Activated CD8-positive, alpha-beta T cell treated with anti-CD3 and anti-CD28 coated beads for 36 hours (primary cell): ENCODE results near the gene EPC2. TPM values are rescaled to one million over a fixed set of nuclear protein-coding genes. Genes with fewer than 3 reads are reported as not detected.

Experiments
- ATAC-seq: fragments of 200-7000 bp; cut with Tn5 transposase; one replicate; pipeline ENCODE4 v1.10.0; 2021; ENCODE audit warnings: mild to moderate bottlenecking, moderate library complexity
- CTCF ChIA-PET: fragments of 350-600 bp; sonication (Branson Sonifier 250); formaldehyde crosslinking; loops from one replicate; lab custom pipeline; 2021; ENCODE audit warnings: antibody characterized with exemption; lab: Charles Lee
- POLR2A ChIA-PET: fragments of 350-600 bp; sonication (Branson Sonifier 250); formaldehyde crosslinking; loops from one replicate; lab custom pipeline; 2021; ENCODE audit warnings: antibody characterized with exemption; lab: Charles Lee
- DNase-seq: peaks from one replicate; pipeline ENCODE4 v3.0.0-alpha.2; 2020
- H3K27ac Mint-ChIP-seq: one replicate; pipeline ENCODE4 v1.8.0; 2021; ENCODE audit warnings: mild to moderate bottlenecking, mixed read lengths
- H3K27me3 Mint-ChIP-seq: one replicate; pipeline ENCODE4 v1.8.0; 2021; ENCODE audit warnings: mixed read lengths
- H3K36me3 Mint-ChIP-seq: one replicate; pipeline ENCODE4 v1.8.0; 2021; ENCODE audit warnings: low read depth, mixed read lengths
- H3K4me1 Mint-ChIP-seq: one replicate; pipeline ENCODE4 v1.8.0; 2021; ENCODE audit warnings: low read depth, mixed read lengths
- H3K4me3 Mint-ChIP-seq: one replicate; pipeline ENCODE4 v1.8.0; 2021; ENCODE audit warnings: mild to moderate bottlenecking, moderate library complexity, mixed read lengths
- H3K9me3 Mint-ChIP-seq: one replicate; pipeline ENCODE4 v1.8.0; 2021; ENCODE audit warnings: mixed read lengths
- intact Hi-C: fragments of 100-400 bp; cut with micrococcal nuclease; formaldehyde crosslinking; loops from one replicate; pipeline ENCODE4 v1.10.0; 2022
- total RNA-seq, 2 experiments: library from RNA; stranded (reverse); gene quantifications; one replicate each; pipeline ENCODE4 v1.2.3, GENCODE V29; 2021
- TF ChIP-seq, protein P1 (sequence below): fragments of 200-600 bp; IDR thresholded peaks from one replicate; pipeline ENCODE4 v1.8.0; 2022; ENCODE audit warnings: antibody characterized with exemption, mild to moderate bottlenecking

The EPC2 gene
- total RNA-seq, 2 experiments from 2014 or later, result 19.3 to 20.0 TPM

DNA sequence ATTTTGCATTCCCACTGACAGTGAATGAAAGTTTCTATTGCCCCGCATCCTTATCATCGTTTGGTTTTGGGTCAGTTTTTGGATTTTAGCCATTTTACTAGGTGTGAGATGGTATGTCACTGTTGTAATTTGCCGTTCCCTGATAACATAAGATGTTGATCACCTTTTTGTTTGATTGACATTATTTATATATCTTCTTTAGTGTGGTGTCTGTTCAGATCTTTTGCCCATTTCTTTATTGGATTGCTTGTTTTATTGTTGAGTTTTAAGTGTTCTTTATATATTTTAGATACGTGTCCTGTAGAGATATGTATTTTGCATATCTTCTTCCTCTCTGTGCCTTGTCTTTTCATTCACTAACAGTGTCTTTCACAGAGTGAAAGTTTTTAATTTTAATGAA, 55.3 kb downstream of the EPC2 start:
- H3K4me1 Mint-ChIP-seq, result peaks cover 21% of the 10 kb centered on the region
- ATAC-seq, result no peak
- intact Hi-C loops, result no loop called here
- peaks cover 79% of the 10 kb centered on the region for H3K36me3 Mint-ChIP-seq
- TF ChIP-seq, protein P1, sequence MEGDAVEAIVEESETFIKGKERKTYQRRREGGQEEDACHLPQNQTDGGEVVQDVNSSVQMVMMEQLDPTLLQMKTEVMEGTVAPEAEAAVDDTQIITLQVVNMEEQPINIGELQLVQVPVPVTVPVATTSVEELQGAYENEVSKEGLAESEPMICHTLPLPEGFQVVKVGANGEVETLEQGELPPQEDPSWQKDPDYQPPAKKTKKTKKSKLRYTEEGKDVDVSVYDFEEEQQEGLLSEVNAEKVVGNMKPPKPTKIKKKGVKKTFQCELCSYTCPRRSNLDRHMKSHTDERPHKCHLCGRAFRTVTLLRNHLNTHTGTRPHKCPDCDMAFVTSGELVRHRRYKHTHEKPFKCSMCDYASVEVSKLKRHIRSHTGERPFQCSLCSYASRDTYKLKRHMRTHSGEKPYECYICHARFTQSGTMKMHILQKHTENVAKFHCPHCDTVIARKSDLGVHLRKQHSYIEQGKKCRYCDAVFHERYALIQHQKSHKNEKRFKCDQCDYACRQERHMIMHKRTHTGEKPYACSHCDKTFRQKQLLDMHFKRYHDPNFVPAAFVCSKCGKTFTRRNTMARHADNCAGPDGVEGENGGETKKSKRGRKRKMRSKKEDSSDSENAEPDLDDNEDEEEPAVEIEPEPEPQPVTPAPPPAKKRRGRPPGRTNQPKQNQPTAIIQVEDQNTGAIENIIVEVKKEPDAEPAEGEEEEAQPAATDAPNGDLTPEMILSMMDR, result no peak
- CTCF ChIA-PET, result interaction anchor here (1.4 kb wide), 1 partner anchor 9 kb away, joined by 3 read pairs; no protein-coding TSS in a partner anchor
- H3K9me3 Mint-ChIP-seq, result peaks cover 22% of the 10 kb centered on the region
- no peak overlapping the region for H3K4me3 Mint-ChIP-seq
- H3K27me3 Mint-ChIP-seq, result no peaks in the 10 kb centered on the region
- no peak overlapping the region for H3K27ac Mint-ChIP-seq
- POLR2A ChIA-PET, result interaction anchor here (0.6 kb wide), 1 partner anchor 15 kb away, joined by 3 read pairs; no protein-coding TSS in a partner anchor
- no peak for DNase-seq

DNA sequence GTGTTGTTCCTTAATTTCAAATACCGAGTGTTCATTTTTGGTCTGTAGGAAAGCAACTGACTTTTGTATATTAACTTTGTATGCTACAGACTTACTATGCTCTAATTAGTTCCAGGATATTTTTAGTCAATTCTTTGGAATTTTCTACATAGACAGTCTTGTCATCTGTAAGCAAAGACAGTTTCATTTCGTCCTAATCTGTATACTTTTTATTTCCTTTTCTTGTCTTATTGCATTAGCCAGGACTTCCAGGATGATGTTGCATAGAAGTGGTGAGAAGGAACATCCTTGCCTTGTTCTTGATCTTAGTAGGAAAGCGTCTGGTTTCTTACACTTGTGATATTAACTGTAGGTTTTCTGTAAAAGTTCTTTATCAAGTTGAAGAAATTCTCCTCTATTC, 56.5 kb downstream of the EPC2 start:
- ATAC-seq (no peak), DNase-seq (no peak)
- intact Hi-C loops, result no loop called here
- Mint-ChIP-seq H3K4me3 (no peak overlapping the region), H3K4me1 (peaks cover 21% of the 10 kb centered on the region), H3K9me3 (peaks cover 24% of the 10 kb centered on the region), H3K36me3 (peaks cover 79% of the 10 kb centered on the region), H3K27me3 (no peaks in the 10 kb centered on the region), H3K27ac (no peak overlapping the region)
- TF ChIP-seq, protein P1, result no peak
- ChIA-PET POLR2A (no interaction called here), CTCF (interaction anchor here (0.7 to 1.4 kb wide), 2 partner anchors 10 to 23 kb away, joined by 3 read pairs; no protein-coding TSS in a partner anchor)

DNA sequence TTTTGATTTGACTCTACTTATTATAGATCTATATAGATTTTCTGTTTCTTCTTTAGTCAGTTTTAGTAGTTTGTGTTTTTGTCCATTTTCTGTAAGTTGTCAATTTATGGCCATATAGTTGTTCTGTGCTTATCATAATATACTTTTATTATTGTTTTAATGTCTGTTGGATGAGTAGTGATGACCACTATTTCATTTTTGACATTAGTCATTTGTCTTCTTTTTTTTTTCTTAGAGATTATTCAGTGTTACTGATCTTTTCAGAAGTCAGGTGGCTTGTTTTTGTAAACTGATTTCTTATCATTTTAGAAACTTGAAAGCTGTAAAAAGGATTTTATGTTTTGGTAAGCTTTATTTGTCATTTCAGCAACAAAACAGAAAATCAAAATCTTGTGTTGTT, 57.3 kb downstream of the EPC2 start:
- DNase-seq (no peak), ATAC-seq (no peak)
- Mint-ChIP-seq H3K4me1 (peaks cover 21% of the 10 kb centered on the region), H3K9me3 (peaks cover 31% of the 10 kb centered on the region), H3K27ac (peak overlapping the region; percentile 36), H3K36me3 (peaks cover 83% of the 10 kb centered on the region), H3K4me3 (no peak overlapping the region), H3K27me3 (no peaks in the 10 kb centered on the region)
- CTCF ChIA-PET, result interaction anchor here (2.0 kb wide), 1 partner anchor 11 kb away, joined by 6 read pairs; no protein-coding TSS in a partner anchor
- TF ChIP-seq, protein P1, result no peak
- POLR2A ChIA-PET, result no interaction called here
- intact Hi-C loops, result no loop called here

DNA sequence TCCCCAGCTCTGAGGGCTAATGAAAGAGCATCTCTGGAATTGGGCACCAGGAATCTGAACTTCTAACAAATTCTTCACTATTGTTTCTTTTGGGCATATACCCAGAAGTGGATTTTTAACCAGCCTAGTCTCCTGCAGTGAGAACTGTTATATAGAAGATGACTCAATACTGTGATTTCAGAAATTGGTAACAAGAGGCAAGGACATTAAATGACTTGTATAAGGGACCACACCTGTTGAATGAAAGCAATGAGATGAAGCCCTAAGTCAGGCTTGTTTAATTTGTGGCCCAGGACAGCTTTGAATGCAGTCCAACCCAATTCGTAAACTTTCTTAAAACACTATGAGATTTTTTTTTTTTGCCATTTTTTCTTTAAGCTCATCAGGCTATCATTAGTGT, 57.9 kb downstream of the EPC2 start:
- Mint-ChIP-seq H3K4me3 (no peak overlapping the region), H3K27ac (no peak overlapping the region), H3K27me3 (no peaks in the 10 kb centered on the region), H3K36me3 (peaks cover 82% of the 10 kb centered on the region), H3K9me3 (peaks cover 32% of the 10 kb centered on the region), H3K4me1 (peaks cover 21% of the 10 kb centered on the region)
- ATAC-seq, result peak; percentile 76
- intact Hi-C loops, result no loop called here
- no peak for DNase-seq
- POLR2A ChIA-PET, result no interaction called here
- TF ChIP-seq, protein P1, result no peak
- CTCF ChIA-PET, result interaction anchor here (0.6 to 2.0 kb wide), 4 partner anchors 11 to 51 kb away, joined by 3 to 6 read pairs (median 4); no protein-coding TSS in a partner anchor

DNA sequence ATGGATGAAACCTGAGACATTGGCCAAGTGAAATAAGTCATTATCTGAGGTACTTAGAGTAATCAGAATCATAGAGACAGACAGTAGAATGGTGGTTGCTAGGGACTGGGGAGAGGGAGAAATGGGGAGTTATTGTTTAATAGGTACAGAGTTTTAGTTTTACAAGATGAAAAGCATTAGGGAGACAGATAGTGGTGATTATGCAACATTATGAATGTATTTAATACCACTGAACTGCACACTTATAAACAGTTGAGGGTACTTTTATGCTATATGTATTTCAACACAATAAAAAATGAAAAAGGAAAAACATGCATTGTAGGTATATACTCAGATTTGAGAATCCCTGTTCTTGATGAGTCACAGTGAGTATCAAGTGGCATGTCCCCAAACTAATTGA, 59.7 kb downstream of the EPC2 start:
- ATAC-seq (no peak), DNase-seq (no peak)
- ChIA-PET CTCF (interaction anchor here (0.5 kb wide), 1 partner anchor 123 kb away, joined by 3 read pairs; no protein-coding TSS in a partner anchor), POLR2A (no interaction called here)
- intact Hi-C loops, result no loop called here
- peaks cover 21% of the 10 kb centered on the region for H3K4me1 Mint-ChIP-seq
- TF ChIP-seq, protein P1, result no peak
- H3K9me3 Mint-ChIP-seq, result peaks cover 45% of the 10 kb centered on the region
- no peaks in the 10 kb centered on the region for H3K27me3 Mint-ChIP-seq
- no peak overlapping the region for H3K4me3 Mint-ChIP-seq
- H3K27ac Mint-ChIP-seq, result no peak overlapping the region
- H3K36me3 Mint-ChIP-seq, result peaks cover 84% of the 10 kb centered on the region
